H54 (cell line): ENCODE data around the gene C6orf62.
"Not testable (repeated sequence)": the region's sequence is repeated elsewhere in the genome, so short reads cannot be mapped to it uniquely, and the experiment has no call there.

Experiments
- DNase-seq: peaks from one replicate; pipeline ENCODE4 v3.0.0; 2011; ENCODE audit warnings: low spot score, mixed read lengths; ENCODE audit not compliant: insufficient read length
- FAIRE-seq: peaks from 3 replicates; lab custom pipeline; 2011; peaks lifted over from hg19 to GRCh38; lab: Jason Lieb, UNC
- POLR2A ChIP-seq: IDR thresholded peaks from 2 replicates; pipeline ENCODE4 v1.6.1; 2011; ENCODE audit warnings: low read depth, mild to moderate bottlenecking, low read length

The C6orf62 gene

GRCh38 chr6:24699521-24700359 lies 19.2 kb downstream of the C6orf62 start:
- TF ChIP-seq POLR2A = no peak
- DNase-seq (no peak), FAIRE-seq (no peak)

GRCh38 chr6:24696097-24696496 lies 22.9 kb downstream of the C6orf62 start:
- TF ChIP-seq POLR2A = no peak
- FAIRE-seq (no peak), DNase-seq (no peak)

- FAIRE-seq = peak; percentile 45
- not testable (repeated sequence) for DNase-seq
Observed at GRCh38 chr6:24695635-24696034, 23.3 kb downstream of the C6orf62 start.

- FAIRE-seq = no peak
- no peak for TF ChIP-seq POLR2A
- DNase-seq = no peak
Observed at GRCh38 chr6:24694198-24694597, 24.8 kb downstream of the C6orf62 start.

GRCh38 chr6:24692848-24693592 lies 25.9 kb downstream of the C6orf62 start:
- no peak for TF ChIP-seq POLR2A
- FAIRE-seq = no peak
- DNase-seq = no peak

GRCh38 chr6:24692415-24692814 lies 26.5 kb downstream of the C6orf62 start:
- FAIRE-seq (no peak), DNase-seq (no peak)
- no peak for TF ChIP-seq POLR2A

GRCh38 chr6:24692003-24692402 lies 27.0 kb downstream of the C6orf62 start:
- DNase-seq = no peak
- FAIRE-seq = no peak
- no peak for TF ChIP-seq POLR2A

- no peak for DNase-seq
- TF ChIP-seq POLR2A = no peak
Observed at GRCh38 chr6:24691550-24691949, 27.4 kb downstream of the C6orf62 start.

GRCh38 chr6:24690593-24690992 lies 28.4 kb downstream of the C6orf62 start:
- FAIRE-seq = no peak
- no peak for DNase-seq
- TF ChIP-seq POLR2A = no peak

More at GRCh38 chr6:24691550-24691949, 27.4 kb downstream of the C6orf62 start:
- no peak for FAIRE-seq

- FAIRE-seq = no peak
Observed at GRCh38 chr6:24689964-24690363, 29.0 kb downstream of the C6orf62 start.

GRCh38 chr6:24686946-24687345 lies 32.0 kb downstream of the C6orf62 start:
- DNase-seq (no peak), FAIRE-seq (no peak)
- TF ChIP-seq POLR2A = no peak

More at GRCh38 chr6:24689964-24690363, 29.0 kb downstream of the C6orf62 start:
- no peak for DNase-seq
- no peak for TF ChIP-seq POLR2A

GRCh38 chr6:24686408-24686807 lies 32.5 kb downstream of the C6orf62 start:
- no peak for DNase-seq
- no peak for FAIRE-seq
- no peak for TF ChIP-seq POLR2A

GRCh38 chr6:24683297-24684296 lies 35.4 kb downstream of the C6orf62 start:
- TF ChIP-seq POLR2A = no peak
- FAIRE-seq (no peak), DNase-seq (no peak)
